Panc1 (cell line): Measurements from ENCODE around the gene KANSL1L. TPM values are rescaled to one million over a fixed set of nuclear protein-coding genes. Genes with fewer than 3 reads are reported as not detected.

Source experiments
- ATAC-seq: fragments of 200-7000 bp; cut with Tn5 transposase; 2 replicates; pipeline ENCODE4 v1.9.1; 2020; ENCODE audit warnings: mild to moderate bottlenecking, moderate library complexity
- Bru-seq: library from RNA; stranded (reverse); fragments of 400-500 nt; gene quantifications from one replicate; lab custom pipeline; 2021; lab: Mats Ljungman, UMichigan
- BruChase-seq, 2 experiments: library from RNA; stranded (reverse); fragments of 400-500 nt; gene quantifications; one replicate each; lab custom pipeline; 2021; lab: Mats Ljungman, UMichigan
- BruUV-seq: library from RNA; stranded (reverse); fragments of 400-500 nt; replicated peaks from 2 replicates; lab custom pipeline; 2021; lab: Mats Ljungman, UMichigan
- CTCF ChIA-PET: fragments of 300-600 bp; sonication (Branson Sonifier 250); formaldehyde crosslinking; loops from one replicate; lab custom pipeline; 2022; ENCODE audit warnings: antibody characterized with exemption; lab: Charles Lee
- POLR2A ChIA-PET: fragments of 300-600 bp; sonication (Branson Sonifier 250); formaldehyde crosslinking; loops from one replicate; lab custom pipeline; 2022; ENCODE audit warnings: antibody characterized with exemption; lab: Charles Lee
- DNase-seq: peaks from one replicate; pipeline ENCODE4 v3.0.0-alpha.2; 2010; ENCODE audit warnings: low read depth, low spot score
- H3K27ac ChIP-seq: 2 replicates; pipeline ENCODE4 v1.5.1; 2011; ENCODE audit warnings: mild to moderate bottlenecking, low read length, inconsistent platforms
- H3K27me3 ChIP-seq: fragments of 200-500 bp; sonication (Bioruptor generic); 2 replicates; pipeline ENCODE4 v1.6.0; 2014; ENCODE audit warnings: low read length, inconsistent platforms; ENCODE audit not compliant: control insufficient read depth, insufficient read depth
- H3K36me3 ChIP-seq: fragments of 200-500 bp; sonication (Bioruptor generic); 2 replicates; pipeline ENCODE4 v1.5.1; 2014; ENCODE audit warnings: inconsistent platforms, mild to moderate bottlenecking, low read length, moderate library complexity; ENCODE audit not compliant: control insufficient read depth, insufficient read depth
- H3K4me1 ChIP-seq: 2 replicates; pipeline ENCODE4 v1.5.1; 2011; ENCODE audit warnings: inconsistent platforms, mild to moderate bottlenecking, low read length, moderate library complexity; ENCODE audit not compliant: control insufficient read depth, insufficient read depth
- H3K4me3 ChIP-seq, 2 experiments: 2 replicates each; pipeline ENCODE4 v1.5.1; 2011 to 2012; ENCODE audit warnings: low read depth in 2 of 2, low read length in 2 of 2, mild to moderate bottlenecking in 2 of 2, inconsistent platforms in 1 of 2, moderate library complexity in 1 of 2
- H3K9me3 ChIP-seq: fragments of 200-500 bp; sonication (Bioruptor generic); 2 replicates; pipeline ENCODE4 v1.5.1; 2014; ENCODE audit warnings: low read depth, mild to moderate bottlenecking, inconsistent platforms, low read length, moderate library complexity; ENCODE audit not compliant: control insufficient read depth, insufficient read depth
- POLR2AphosphoS5 ChIP-seq: IDR thresholded peaks from 2 replicates; pipeline ENCODE4 v1.6.1; 2012; ENCODE audit warnings: mild to moderate bottlenecking, low read depth, low read length, moderate library complexity
- SIN3A ChIP-seq: IDR thresholded peaks from 2 replicates; pipeline ENCODE4 v1.6.1; 2012; ENCODE audit warnings: low read depth, mild to moderate bottlenecking, low read length, moderate library complexity, borderline replicate concordance; ENCODE audit not compliant: insufficient read depth
- TCF7L2 ChIP-seq: IDR thresholded peaks from 2 replicates; pipeline ENCODE4 v1.6.1; 2011; ENCODE audit warnings: mild to moderate bottlenecking, low read depth, low read length, inconsistent platforms
- in situ Hi-C: cut with HindIII; loops from 2 replicates; pipeline ENCODE4 v1.10.0; 2016; ENCODE audit warnings: low sequenced_read_pairs, low pct_unique_long_range_greater_than_20kb
- intact Hi-C: fragments of 100-400 bp; cut with micrococcal nuclease; formaldehyde crosslinking; loops from one replicate; pipeline ENCODE4 v1.10.0; 2022; ENCODE audit not compliant: unreplicated experiment
- long read RNA-seq: library from polyadenylated mRNA; unstranded; transcript quantifications from one replicate; pipeline ENCODE4 v2.0.0, GENCODE V29; 2021; ENCODE audit not compliant: unreplicated experiment
- polyA plus RNA-seq: library from polyadenylated mRNA; unstranded; fragments of >200 nt; gene quantifications from one replicate; pipeline ENCODE4 v1.2.1, GENCODE V29; 2012; ENCODE audit warnings: missing spikeins; ENCODE audit not compliant: insufficient read length
- total RNA-seq: library from RNA; stranded (reverse); gene quantifications from one replicate; pipeline ENCODE4 v1.2.1, GENCODE V29; 2021; ENCODE audit not compliant: unreplicated experiment
- TF ChIP-seq, protein P1 (sequence below): fragments of 450-650 bp; IDR thresholded peaks from 2 replicates; pipeline ENCODE4 v1.5.1; 2017; ENCODE audit warnings: mild to moderate bottlenecking
- TF ChIP-seq, protein P2 (sequence below), 2 experiments: IDR thresholded peaks; 2 replicates each; pipeline ENCODE4 v1.6.1; 2011 to 2012; ENCODE audit warnings: low read depth in 2 of 2, control low read depth in 1 of 2, low read length in 1 of 2, mild to moderate bottlenecking in 1 of 2, moderate library complexity in 1 of 2; ENCODE audit not compliant: insufficient read depth in 1 of 2

The KANSL1L gene, protein sequence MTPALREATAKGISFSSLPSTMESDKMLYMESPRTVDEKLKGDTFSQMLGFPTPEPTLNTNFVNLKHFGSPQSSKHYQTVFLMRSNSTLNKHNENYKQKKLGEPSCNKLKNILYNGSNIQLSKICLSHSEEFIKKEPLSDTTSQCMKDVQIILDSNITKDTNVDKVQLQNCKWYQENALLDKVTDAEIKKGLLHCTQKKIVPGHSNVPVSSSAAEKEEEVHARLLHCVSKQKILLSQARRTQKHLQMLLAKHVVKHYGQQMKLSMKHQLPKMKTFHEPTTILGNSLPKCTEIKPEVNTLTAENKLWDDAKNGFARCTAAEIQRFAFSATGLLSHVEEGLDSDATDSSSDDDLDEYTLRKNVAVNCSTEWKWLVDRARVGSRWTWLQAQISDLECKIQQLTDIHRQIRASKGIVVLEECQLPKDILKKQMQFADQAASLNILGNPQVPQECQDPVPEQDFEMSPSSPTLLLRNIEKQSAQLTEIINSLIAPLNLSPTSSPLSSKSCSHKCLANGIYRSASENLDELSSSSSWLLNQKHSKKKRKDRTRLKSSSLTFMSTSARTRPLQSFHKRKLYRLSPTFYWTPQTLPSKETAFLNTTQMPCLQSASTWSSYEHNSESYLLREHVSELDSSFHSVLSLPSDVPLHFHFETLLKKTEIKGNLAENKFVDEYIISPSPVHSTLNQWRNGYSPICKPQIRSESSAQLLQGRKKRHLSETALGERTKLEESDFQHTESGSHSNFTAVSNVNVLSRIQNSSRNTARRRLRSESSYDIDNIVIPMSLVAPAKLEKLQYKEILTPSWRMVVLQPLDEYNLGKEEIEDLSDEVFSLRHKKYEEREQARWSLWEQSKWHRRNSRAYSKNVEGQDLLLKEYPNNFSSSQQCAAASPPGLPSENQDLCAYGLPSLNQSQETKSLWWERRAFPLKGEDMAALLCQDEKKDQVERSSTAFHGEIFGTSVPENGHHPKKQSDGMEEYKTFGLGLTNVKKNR
- total RNA-seq (10.5 TPM), Bru-seq, nascent RNA (percentile 64 among the genes with signal in this experiment), BruChase-seq, experiment 1, labeled RNA remaining after a 2-hour chase (percentile 66 among the genes with signal in this experiment), BruChase-seq, experiment 2, labeled RNA remaining after a 6-hour chase (percentile 54 among the genes with signal in this experiment)
- 2.0 TPM for polyA plus RNA-seq
- long read RNA-seq, partial matches to known transcripts = 0 of 19 reads
- long read RNA-seq, other reads (novel, unspliced or antisense) = 19 of 19 reads

DNA sequence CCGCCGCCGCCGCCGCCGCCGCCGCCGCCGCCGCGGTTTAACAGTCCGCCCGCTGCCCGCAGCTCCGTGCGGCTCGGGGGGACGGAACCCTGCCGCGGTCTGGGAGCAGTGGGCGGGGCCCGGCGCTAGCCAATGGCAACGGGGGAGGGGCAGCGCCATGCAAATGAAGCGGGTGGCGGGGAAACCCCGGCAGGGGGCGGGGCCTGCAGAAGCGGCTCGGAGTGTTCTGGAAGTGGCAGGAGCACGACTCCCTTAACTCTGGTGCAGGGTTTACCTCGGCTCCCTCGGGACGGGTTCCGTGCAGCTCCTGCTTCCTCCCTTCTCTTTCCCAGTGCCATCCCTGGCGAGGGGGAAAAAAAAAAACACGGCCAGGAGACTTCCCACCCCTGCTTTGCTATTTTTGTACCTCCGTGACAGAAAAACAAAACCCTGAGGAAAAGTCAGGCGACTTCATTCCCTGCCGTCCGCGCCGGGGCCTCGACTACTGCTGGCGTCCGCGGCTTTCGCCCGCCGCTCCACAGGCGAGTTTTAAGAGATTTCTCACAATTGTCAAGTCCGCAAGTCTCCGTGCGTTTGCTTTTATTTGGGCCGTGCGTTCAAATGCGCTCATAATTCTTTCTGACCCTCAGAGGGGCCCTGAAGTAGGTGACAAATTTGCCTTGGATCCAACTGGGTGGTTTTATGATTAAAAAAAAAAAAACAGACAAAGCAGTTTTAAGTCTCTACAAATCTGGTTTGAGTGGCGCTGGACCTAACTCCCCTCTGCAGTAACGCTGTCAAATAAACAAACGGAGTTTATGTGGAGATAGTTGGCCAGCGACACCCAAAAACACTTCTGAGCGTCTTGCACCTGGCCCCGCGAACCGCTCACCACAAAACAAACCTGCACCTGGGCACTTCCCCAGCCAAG is at the start of gene KANSL1L:
Gene KANSL1L, minus strand, starts transcription at position 101 of the 910 bp plus-strand sequence. CDS start 16,827 bp downstream, outside the sequence.
- TF ChIP-seq POLR2AphosphoS5 (0 out of 2 replicates have a peak, but pooled peaks have one; percentile 15), TCF7L2 (no peak)
- peak; percentile 47 for DNase-seq
- H3K9me3 ChIP-seq = no peaks in the 10 kb centered on the region
- POLR2A ChIA-PET = interaction anchor here (0.5 to 0.6 kb wide), 4 partner anchors 33 to 602 kb away, joined by 3 to 8 read pairs (median 5); no protein-coding TSS in a partner anchor
- in situ Hi-C loops (no loop called here), intact Hi-C loops (no loop called here)
- H3K4me3 ChIP-seq = peak within 1 kb of the TSS; percentile 61 to 95
- H3K27ac ChIP-seq = peak within 1 kb of the TSS; percentile 97
- CTCF ChIA-PET = no interaction called here
- BruUV-seq = TSS peak; percentile 80
- H3K27me3 ChIP-seq = no peaks in the 10 kb centered on the region; the same call in 1 of the 2 replicates
- peaks cover 14% of the 10 kb centered on the region for H3K4me1 ChIP-seq
- ATAC-seq = peak; percentile 94
- H3K36me3 ChIP-seq = no peaks in the 10 kb centered on the region

DNA sequence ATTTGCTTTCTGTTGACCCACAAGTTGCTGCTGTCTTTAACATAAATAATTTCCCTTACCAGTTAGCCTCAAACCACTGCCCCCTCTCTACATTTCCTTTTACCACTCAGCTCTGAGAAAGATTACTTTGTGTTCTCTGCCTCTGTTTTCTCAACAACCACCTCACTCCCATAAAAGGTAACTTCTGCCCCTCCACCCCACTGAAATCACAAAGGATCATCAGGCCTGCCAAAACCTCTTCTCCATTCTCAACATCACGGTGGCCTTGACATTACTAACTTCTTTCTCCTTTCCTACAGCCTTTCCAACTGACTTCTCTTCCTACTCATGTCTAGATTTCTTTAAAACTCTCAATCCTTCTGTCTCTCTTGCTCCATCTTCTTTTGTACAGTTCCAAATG is 43.9 kb upstream of the KANSL1L start:
- no TSS peak for BruUV-seq
- ChIA-PET CTCF (no interaction called here), POLR2A (no interaction called here)
- Histone ChIP-seq H3K36me3 (no peaks in the 10 kb centered on the region), H3K4me1 (no peaks in the 10 kb centered on the region), H3K9me3 (no peaks in the 10 kb centered on the region), H3K27me3 (no peaks in the 10 kb centered on the region), H3K4me3 (no peak overlapping the region), H3K27ac (no peak overlapping the region)
- in situ Hi-C loops = no loop called here
- TF ChIP-seq POLR2AphosphoS5 (no peak), TCF7L2 (no peak), SIN3A (no peak)
- TF ChIP-seq, protein P1, sequence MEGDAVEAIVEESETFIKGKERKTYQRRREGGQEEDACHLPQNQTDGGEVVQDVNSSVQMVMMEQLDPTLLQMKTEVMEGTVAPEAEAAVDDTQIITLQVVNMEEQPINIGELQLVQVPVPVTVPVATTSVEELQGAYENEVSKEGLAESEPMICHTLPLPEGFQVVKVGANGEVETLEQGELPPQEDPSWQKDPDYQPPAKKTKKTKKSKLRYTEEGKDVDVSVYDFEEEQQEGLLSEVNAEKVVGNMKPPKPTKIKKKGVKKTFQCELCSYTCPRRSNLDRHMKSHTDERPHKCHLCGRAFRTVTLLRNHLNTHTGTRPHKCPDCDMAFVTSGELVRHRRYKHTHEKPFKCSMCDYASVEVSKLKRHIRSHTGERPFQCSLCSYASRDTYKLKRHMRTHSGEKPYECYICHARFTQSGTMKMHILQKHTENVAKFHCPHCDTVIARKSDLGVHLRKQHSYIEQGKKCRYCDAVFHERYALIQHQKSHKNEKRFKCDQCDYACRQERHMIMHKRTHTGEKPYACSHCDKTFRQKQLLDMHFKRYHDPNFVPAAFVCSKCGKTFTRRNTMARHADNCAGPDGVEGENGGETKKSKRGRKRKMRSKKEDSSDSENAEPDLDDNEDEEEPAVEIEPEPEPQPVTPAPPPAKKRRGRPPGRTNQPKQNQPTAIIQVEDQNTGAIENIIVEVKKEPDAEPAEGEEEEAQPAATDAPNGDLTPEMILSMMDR = no peak
- TF ChIP-seq, protein P2, sequence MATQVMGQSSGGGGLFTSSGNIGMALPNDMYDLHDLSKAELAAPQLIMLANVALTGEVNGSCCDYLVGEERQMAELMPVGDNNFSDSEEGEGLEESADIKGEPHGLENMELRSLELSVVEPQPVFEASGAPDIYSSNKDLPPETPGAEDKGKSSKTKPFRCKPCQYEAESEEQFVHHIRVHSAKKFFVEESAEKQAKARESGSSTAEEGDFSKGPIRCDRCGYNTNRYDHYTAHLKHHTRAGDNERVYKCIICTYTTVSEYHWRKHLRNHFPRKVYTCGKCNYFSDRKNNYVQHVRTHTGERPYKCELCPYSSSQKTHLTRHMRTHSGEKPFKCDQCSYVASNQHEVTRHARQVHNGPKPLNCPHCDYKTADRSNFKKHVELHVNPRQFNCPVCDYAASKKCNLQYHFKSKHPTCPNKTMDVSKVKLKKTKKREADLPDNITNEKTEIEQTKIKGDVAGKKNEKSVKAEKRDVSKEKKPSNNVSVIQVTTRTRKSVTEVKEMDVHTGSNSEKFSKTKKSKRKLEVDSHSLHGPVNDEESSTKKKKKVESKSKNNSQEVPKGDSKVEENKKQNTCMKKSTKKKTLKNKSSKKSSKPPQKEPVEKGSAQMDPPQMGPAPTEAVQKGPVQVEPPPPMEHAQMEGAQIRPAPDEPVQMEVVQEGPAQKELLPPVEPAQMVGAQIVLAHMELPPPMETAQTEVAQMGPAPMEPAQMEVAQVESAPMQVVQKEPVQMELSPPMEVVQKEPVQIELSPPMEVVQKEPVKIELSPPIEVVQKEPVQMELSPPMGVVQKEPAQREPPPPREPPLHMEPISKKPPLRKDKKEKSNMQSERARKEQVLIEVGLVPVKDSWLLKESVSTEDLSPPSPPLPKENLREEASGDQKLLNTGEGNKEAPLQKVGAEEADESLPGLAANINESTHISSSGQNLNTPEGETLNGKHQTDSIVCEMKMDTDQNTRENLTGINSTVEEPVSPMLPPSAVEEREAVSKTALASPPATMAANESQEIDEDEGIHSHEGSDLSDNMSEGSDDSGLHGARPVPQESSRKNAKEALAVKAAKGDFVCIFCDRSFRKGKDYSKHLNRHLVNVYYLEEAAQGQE (IDR thresholded peaks at IDR 0.05; ENCODE audit: insufficient read depth in 1 of 2, low read depth in 2 of 2, low read length in 1 of 2) = no peak
- ATAC-seq (no peak), DNase-seq (no peak)
- intact Hi-C loops = no loop called here
